Stimulated activated naive B cell treated with anti-CD40 and anti-IgM and Interleukin-4, amounts not matched to agents 10 μg/mL and 1 μg/mL and 100 μg/mL, for 72 hours (primary cell): ENCODE measurements around the gene SEMA4D.

Source experiments
- ATAC-seq, 2 donors: fragments of 150-1000 bp; cut with Tn5 transposase; replicated peaks; 2 replicates each; pipeline ENCODE4 v1.10.0; 2021; ENCODE audit warnings: moderate library complexity in 1 of 2
- DNase-seq: peaks from one replicate; pipeline ENCODE4 v3.0.0; 2021
- H3K27ac Mint-ChIP-seq: one replicate; pipeline ENCODE4 v1.8.0; 2022; ENCODE audit warnings: mild to moderate bottlenecking, mixed read lengths
- H3K27me3 Mint-ChIP-seq, 2 donors: one replicate each; pipeline ENCODE4 v1.8.0; 2022; ENCODE audit warnings: mixed read lengths in 2 of 2
- H3K36me3 Mint-ChIP-seq, 2 donors: one replicate each; pipeline ENCODE4 v1.8.0; 2022; ENCODE audit warnings: mixed read lengths in 2 of 2, mild to moderate bottlenecking in 1 of 2
- H3K4me1 Mint-ChIP-seq, 2 donors: one replicate each; pipeline ENCODE4 v1.8.0; 2022; ENCODE audit warnings: mixed read lengths in 2 of 2, mild to moderate bottlenecking in 1 of 2
- H3K4me3 Mint-ChIP-seq, 2 donors: one replicate each; pipeline ENCODE4 v1.8.0; 2022; ENCODE audit warnings: mild to moderate bottlenecking in 2 of 2, mixed read lengths in 2 of 2, moderate library complexity in 1 of 2
- H3K9me3 Mint-ChIP-seq, 2 donors: one replicate each; pipeline ENCODE4 v1.8.0; 2022; ENCODE audit warnings: mixed read lengths in 2 of 2, mild to moderate bottlenecking in 1 of 2

The SEMA4D gene

GRCh38 chr9:89342213-89342612 lies 155.7 kb downstream of the SEMA4D start:
- Mint-ChIP-seq H3K4me3 (no peak overlapping the region), H3K27ac (no peak overlapping the region), H3K4me1 (peaks cover 14 to 40% of the 10 kb centered on the region in 2 donors), H3K36me3 (peaks cover 69 to 82% of the 10 kb centered on the region in 2 donors), H3K9me3 (no peaks in the 10 kb centered on the region), H3K27me3 (no peaks in the 10 kb centered on the region)
- no peak for ATAC-seq
- no peak for DNase-seq

GRCh38 chr9:89340332-89340731 lies 157.6 kb downstream of the SEMA4D start:
- Mint-ChIP-seq H3K4me1 (peaks cover 11 to 34% of the 10 kb centered on the region in 2 donors), H3K4me3 (peak overlapping the region in 1 of 2 donors; percentile 16), H3K27ac (no peak overlapping the region), H3K9me3 (no peaks in the 10 kb centered on the region), H3K36me3 (peaks cover 56 to 75% of the 10 kb centered on the region in 2 donors), H3K27me3 (no peaks in the 10 kb centered on the region)
- DNase-seq (no peak), ATAC-seq (peak; percentile 92 to 98)

GRCh38 chr9:89339807-89340206 lies 158.1 kb downstream of the SEMA4D start:
- Mint-ChIP-seq H3K4me3 (no peak overlapping the region), H3K27me3 (no peaks in the 10 kb centered on the region), H3K36me3 (peaks cover 52 to 71% of the 10 kb centered on the region in 2 donors), H3K4me1 (peaks cover 8 to 29% of the 10 kb centered on the region in 2 donors), H3K27ac (no peak overlapping the region), H3K9me3 (no peaks in the 10 kb centered on the region)
- no peak for DNase-seq
- ATAC-seq, result no peak

- no peak overlapping the region for H3K4me3 Mint-ChIP-seq
- no peaks in the 10 kb centered on the region for H3K9me3 Mint-ChIP-seq
- H3K27me3 Mint-ChIP-seq, result no peaks in the 10 kb centered on the region
- peaks cover 0 to 4% of the 10 kb centered on the region in 2 donors for H3K4me1 Mint-ChIP-seq
- DNase-seq, result no peak
- H3K27ac Mint-ChIP-seq, result peak overlapping the region; percentile 56
- peaks cover 22 to 41% of the 10 kb centered on the region in 2 donors for H3K36me3 Mint-ChIP-seq
- no peak for ATAC-seq
These were observed 167.4 kb downstream of the SEMA4D start for GRCh38 chr9:89330513-89330912.

- H3K27me3 Mint-ChIP-seq, result no peaks in the 10 kb centered on the region
- no peaks in the 10 kb centered on the region for H3K9me3 Mint-ChIP-seq
- H3K27ac Mint-ChIP-seq, result no peak overlapping the region
- no peak overlapping the region for H3K4me3 Mint-ChIP-seq
- peaks cover 1 to 4% of the 10 kb centered on the region in 2 donors for H3K4me1 Mint-ChIP-seq
- no peak for DNase-seq
- ATAC-seq, result no peak
- H3K36me3 Mint-ChIP-seq, result peaks cover 22 to 39% of the 10 kb centered on the region in 2 donors
These were observed 168.0 kb downstream of the SEMA4D start for GRCh38 chr9:89329917-89330316.

- Mint-ChIP-seq H3K27ac (no peak overlapping the region), H3K27me3 (no peaks in the 10 kb centered on the region), H3K36me3 (peaks cover 13 to 29% of the 10 kb centered on the region in 2 donors), H3K4me1 (peaks cover 9 to 12% of the 10 kb centered on the region in 2 donors), H3K9me3 (no peaks in the 10 kb centered on the region), H3K4me3 (no peak overlapping the region)
- DNase-seq (no peak), ATAC-seq (no peak)
These were observed 169.8 kb downstream of the SEMA4D start for GRCh38 chr9:89328064-89328463.

GRCh38 chr9:89325733-89326132 lies 172.2 kb downstream of the SEMA4D start:
- H3K36me3 Mint-ChIP-seq, result peaks cover 16 to 30% of the 10 kb centered on the region in 2 donors
- no peak overlapping the region for H3K27ac Mint-ChIP-seq
- H3K9me3 Mint-ChIP-seq, result no peaks in the 10 kb centered on the region

GRCh38 chr9:89323390-89323789 lies 174.5 kb downstream of the SEMA4D start:
- no peak for DNase-seq
- Mint-ChIP-seq H3K9me3 (no peaks in the 10 kb centered on the region), H3K27ac (peak overlapping the region; percentile 70), H3K27me3 (no peaks in the 10 kb centered on the region), H3K4me3 (no peak overlapping the region), H3K36me3 (peaks cover 9 to 23% of the 10 kb centered on the region in 2 donors), H3K4me1 (peaks cover 20 to 43% of the 10 kb centered on the region in 2 donors)
- no peak for ATAC-seq

More at GRCh38 chr9:89325733-89326132, 172.2 kb downstream of the SEMA4D start:
- no peak for DNase-seq
- Mint-ChIP-seq H3K4me1 (peaks cover 16 to 32% of the 10 kb centered on the region in 2 donors), H3K4me3 (no peak overlapping the region), H3K27me3 (no peaks in the 10 kb centered on the region)
- no peak for ATAC-seq

GRCh38 chr9:89319015-89319905 lies 178.7 kb downstream of the SEMA4D start:
- Mint-ChIP-seq H3K9me3 (no peaks in the 10 kb centered on the region), H3K4me3 (peak overlapping the region; percentile 91 to 95), H3K36me3 (peaks cover 35 to 36% of the 10 kb centered on the region in 2 donors), H3K27ac (peak overlapping the region; percentile 99), H3K27me3 (no peaks in the 10 kb centered on the region), H3K4me1 (peaks cover 26 to 52% of the 10 kb centered on the region in 2 donors)
- ATAC-seq (no peak), DNase-seq (no peak)

GRCh38 chr9:89318123-89319014 lies 179.5 kb downstream of the SEMA4D start, which contains the start of gene SECISBP2:
Gene SECISBP2 (plus strand): TSS chr9:89318500. CDS start chr9:89318577, 77 bp downstream.
- H3K9me3 Mint-ChIP-seq, result no peaks in the 10 kb centered on the region
- H3K4me1 Mint-ChIP-seq, result peaks cover 25 to 50% of the 10 kb centered on the region in 2 donors
- peaks cover 34 to 36% of the 10 kb centered on the region in 2 donors for H3K36me3 Mint-ChIP-seq
- DNase-seq (peak; percentile 94), ATAC-seq (peak; percentile 92 to 93)
- no peaks in the 10 kb centered on the region for H3K27me3 Mint-ChIP-seq
- H3K4me3 Mint-ChIP-seq, result peak within 1 kb of the TSS; percentile 91 to 95
- peak within 1 kb of the TSS; percentile 99 for H3K27ac Mint-ChIP-seq

GRCh38 chr9:89317282-89317681 lies 180.6 kb downstream of the SEMA4D start:
- peak overlapping the region; percentile 99 for H3K27ac Mint-ChIP-seq
- no peaks in the 10 kb centered on the region for H3K27me3 Mint-ChIP-seq
- DNase-seq (no peak), ATAC-seq (no peak)
- peaks cover 17 to 39% of the 10 kb centered on the region in 2 donors for H3K4me1 Mint-ChIP-seq
- no peaks in the 10 kb centered on the region for H3K9me3 Mint-ChIP-seq
- H3K36me3 Mint-ChIP-seq, result peaks cover 26 to 32% of the 10 kb centered on the region in 2 donors
- peak overlapping the region; percentile 91 to 95 for H3K4me3 Mint-ChIP-seq

- no peaks in the 10 kb centered on the region for H3K9me3 Mint-ChIP-seq
- H3K27ac Mint-ChIP-seq, result no peak overlapping the region
- no peaks in the 10 kb centered on the region for H3K27me3 Mint-ChIP-seq
- H3K4me1 Mint-ChIP-seq, result peaks cover 15 to 26% of the 10 kb centered on the region in 2 donors
- H3K36me3 Mint-ChIP-seq, result peaks cover 28% of the 10 kb centered on the region in 2 donors
- ATAC-seq, result no peak
- H3K4me3 Mint-ChIP-seq, result no peak overlapping the region
- DNase-seq, result no peak
These were observed 182.4 kb downstream of the SEMA4D start for GRCh38 chr9:89315482-89315881.

GRCh38 chr9:89314955-89315354 lies 183.0 kb downstream of the SEMA4D start:
- no peak overlapping the region for H3K4me3 Mint-ChIP-seq

GRCh38 chr9:89313842-89314241 lies 184.1 kb downstream of the SEMA4D start:
- Mint-ChIP-seq H3K4me1 (peaks cover 11 to 24% of the 10 kb centered on the region in 2 donors), H3K27ac (no peak overlapping the region), H3K27me3 (no peaks in the 10 kb centered on the region), H3K4me3 (no peak overlapping the region), H3K36me3 (peaks cover 25 to 33% of the 10 kb centered on the region in 2 donors), H3K9me3 (no peaks in the 10 kb centered on the region)
- DNase-seq (no peak), ATAC-seq (no peak)

More at GRCh38 chr9:89314955-89315354, 183.0 kb downstream of the SEMA4D start:
- no peak for ATAC-seq
- no peaks in the 10 kb centered on the region for H3K9me3 Mint-ChIP-seq
- DNase-seq, result no peak
- peaks cover 15 to 26% of the 10 kb centered on the region in 2 donors for H3K4me1 Mint-ChIP-seq
- H3K36me3 Mint-ChIP-seq, result peaks cover 28 to 29% of the 10 kb centered on the region in 2 donors
- no peaks in the 10 kb centered on the region for H3K27me3 Mint-ChIP-seq
- no peak overlapping the region for H3K27ac Mint-ChIP-seq
